Measurements from ENCODE around the gene CHST15.
A peak's percentile ranks its signal among the peaks of the same experiment; 100 is the strongest.

The CHST15 gene

DNA sequence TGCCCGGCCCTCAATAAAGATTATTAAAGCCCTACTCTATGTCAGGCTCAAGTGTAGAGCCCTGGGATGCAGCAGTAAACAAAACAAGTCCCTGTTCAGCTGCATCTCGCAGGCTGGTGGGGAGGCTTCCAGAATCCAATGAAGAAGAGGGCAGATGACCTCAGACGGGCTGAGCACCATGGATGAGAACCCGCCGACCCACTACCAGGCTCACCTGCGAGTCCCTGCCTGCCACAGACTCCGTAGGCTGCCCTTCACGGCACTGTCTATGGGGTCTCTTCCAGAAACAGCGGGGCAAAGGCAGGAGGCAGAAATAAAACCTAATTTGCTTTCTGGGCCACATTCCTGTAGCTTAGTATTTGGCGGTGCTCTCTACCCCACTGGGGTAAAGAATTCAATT lies 22.7 kb downstream of the CHST15 start:
- peak overlapping the region; percentile 99 for H3K27ac ChIP-seq (ENCODE audit: low read depth, low read length)
- H4K20me1 ChIP-seq (ENCODE audit: control insufficient read depth, insufficient read depth, low read depth, low read length): no peaks in the 10 kb centered on the region
- H3K27me3 ChIP-seq (ENCODE audit: control insufficient read depth, low read length): no peaks in the 10 kb centered on the region
- H3K4me1 ChIP-seq (ENCODE audit: control insufficient read depth, low read length): peaks cover 100% of the 10 kb centered on the region
- H3K4me3 ChIP-seq (ENCODE audit: low read length): peak overlapping the region; percentile 68
- peaks cover 32% of the 10 kb centered on the region for H3K36me3 ChIP-seq (ENCODE audit: control insufficient read depth, low read length)
- peak overlapping the region; percentile 87 for H3K4me2 ChIP-seq (ENCODE audit: low read length)
- peaks cover 90% of the 10 kb centered on the region for H3K79me2 ChIP-seq (ENCODE audit: control insufficient read depth, low read length)
- peaks cover 37% of the 10 kb centered on the region for H3F3A ChIP-seq (ENCODE audit: control insufficient read depth, insufficient read depth)
- H3K9me2 ChIP-seq (replicated peaks; ENCODE audit: control insufficient read depth, low read length): no peaks in the 10 kb centered on the region
- TF ChIP-seq EZH2phosphoT487 (IDR thresholded peaks at IDR 0.05; ENCODE audit: borderline replicate concordance, low read length): no peak
- TF ChIP-seq, protein P1, sequence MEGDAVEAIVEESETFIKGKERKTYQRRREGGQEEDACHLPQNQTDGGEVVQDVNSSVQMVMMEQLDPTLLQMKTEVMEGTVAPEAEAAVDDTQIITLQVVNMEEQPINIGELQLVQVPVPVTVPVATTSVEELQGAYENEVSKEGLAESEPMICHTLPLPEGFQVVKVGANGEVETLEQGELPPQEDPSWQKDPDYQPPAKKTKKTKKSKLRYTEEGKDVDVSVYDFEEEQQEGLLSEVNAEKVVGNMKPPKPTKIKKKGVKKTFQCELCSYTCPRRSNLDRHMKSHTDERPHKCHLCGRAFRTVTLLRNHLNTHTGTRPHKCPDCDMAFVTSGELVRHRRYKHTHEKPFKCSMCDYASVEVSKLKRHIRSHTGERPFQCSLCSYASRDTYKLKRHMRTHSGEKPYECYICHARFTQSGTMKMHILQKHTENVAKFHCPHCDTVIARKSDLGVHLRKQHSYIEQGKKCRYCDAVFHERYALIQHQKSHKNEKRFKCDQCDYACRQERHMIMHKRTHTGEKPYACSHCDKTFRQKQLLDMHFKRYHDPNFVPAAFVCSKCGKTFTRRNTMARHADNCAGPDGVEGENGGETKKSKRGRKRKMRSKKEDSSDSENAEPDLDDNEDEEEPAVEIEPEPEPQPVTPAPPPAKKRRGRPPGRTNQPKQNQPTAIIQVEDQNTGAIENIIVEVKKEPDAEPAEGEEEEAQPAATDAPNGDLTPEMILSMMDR (IDR thresholded peaks at IDR 0.05; ENCODE audit: low read depth, low read length, poor library complexity, severe bottlenecking): no peak
- no peaks in the 10 kb centered on the region for H3K9me3 ChIP-seq (ENCODE audit: control insufficient read depth, insufficient read depth, low read length)

DNA sequence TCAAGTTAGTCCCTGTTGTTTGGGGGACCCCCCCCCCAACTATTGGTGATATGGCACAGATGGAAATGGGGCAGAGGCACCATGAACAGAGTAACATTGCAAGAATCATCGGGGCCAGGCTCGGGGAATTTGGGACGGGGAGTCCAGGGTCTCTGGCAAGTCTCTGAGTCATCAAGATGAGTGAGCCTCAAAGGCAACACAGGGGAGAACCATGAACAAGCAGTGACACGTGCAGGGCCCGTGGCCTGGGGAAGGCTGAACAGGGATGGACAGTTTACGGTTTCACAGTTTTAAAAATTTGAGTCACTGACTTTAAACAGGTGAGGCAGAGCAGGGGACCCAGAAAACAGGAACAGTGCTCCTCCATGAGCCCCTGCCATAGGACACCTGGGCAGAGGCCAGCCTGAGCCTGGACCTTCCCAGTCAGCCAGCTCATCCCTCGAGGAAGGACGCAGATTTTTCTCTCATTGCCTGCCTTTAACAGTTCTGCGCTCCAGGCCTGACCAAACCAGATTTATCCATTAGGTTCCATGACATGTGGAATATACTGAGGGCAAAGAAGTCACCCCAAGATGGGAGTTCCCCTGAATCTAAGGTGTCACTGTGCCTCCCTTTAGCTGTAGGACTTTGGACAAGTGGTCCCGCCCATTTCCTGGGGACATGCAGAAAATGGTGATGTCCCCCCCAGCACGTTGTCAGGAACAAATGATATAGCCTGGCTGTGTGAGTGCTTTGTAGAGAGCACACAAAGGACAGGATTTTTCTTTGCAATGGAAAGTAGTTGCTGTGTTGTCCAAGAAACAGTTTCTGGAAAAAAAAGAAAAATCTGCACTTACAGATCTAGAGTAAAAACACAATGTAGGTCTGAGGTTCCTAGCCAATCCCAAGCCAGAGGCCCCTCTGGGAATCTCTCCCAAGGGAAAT lies 23.8 kb downstream of the CHST15 start:
- peaks cover 40% of the 10 kb centered on the region for H3F3A ChIP-seq (ENCODE audit: control insufficient read depth, insufficient read depth)
- H3K9me3 ChIP-seq (ENCODE audit: control insufficient read depth, insufficient read depth, low read length): no peaks in the 10 kb centered on the region
- H4K20me1 ChIP-seq (ENCODE audit: control insufficient read depth, insufficient read depth, low read depth, low read length): no peaks in the 10 kb centered on the region
- H3K4me1 ChIP-seq (ENCODE audit: control insufficient read depth, low read length): peaks cover 100% of the 10 kb centered on the region
- H3K27ac ChIP-seq (ENCODE audit: low read depth, low read length): peak overlapping the region; percentile 99
- TF ChIP-seq EZH2phosphoT487 (IDR thresholded peaks at IDR 0.05; ENCODE audit: borderline replicate concordance, low read length): no peak
- TF ChIP-seq, protein P1 (IDR thresholded peaks at IDR 0.05; ENCODE audit: low read depth, low read length, poor library complexity, severe bottlenecking): no peak
- H3K4me3 ChIP-seq (ENCODE audit: low read length): peak overlapping the region; percentile 68
- peaks cover 89% of the 10 kb centered on the region for H3K79me2 ChIP-seq (ENCODE audit: control insufficient read depth, low read length)
- no peaks in the 10 kb centered on the region for H3K9me2 ChIP-seq (replicated peaks; ENCODE audit: control insufficient read depth, low read length)
- peak overlapping the region; percentile 87 for H3K4me2 ChIP-seq (ENCODE audit: low read length)
- H3K36me3 ChIP-seq (ENCODE audit: control insufficient read depth, low read length): peaks cover 27% of the 10 kb centered on the region
- H3K27me3 ChIP-seq (ENCODE audit: control insufficient read depth, low read length): no peaks in the 10 kb centered on the region

DNA sequence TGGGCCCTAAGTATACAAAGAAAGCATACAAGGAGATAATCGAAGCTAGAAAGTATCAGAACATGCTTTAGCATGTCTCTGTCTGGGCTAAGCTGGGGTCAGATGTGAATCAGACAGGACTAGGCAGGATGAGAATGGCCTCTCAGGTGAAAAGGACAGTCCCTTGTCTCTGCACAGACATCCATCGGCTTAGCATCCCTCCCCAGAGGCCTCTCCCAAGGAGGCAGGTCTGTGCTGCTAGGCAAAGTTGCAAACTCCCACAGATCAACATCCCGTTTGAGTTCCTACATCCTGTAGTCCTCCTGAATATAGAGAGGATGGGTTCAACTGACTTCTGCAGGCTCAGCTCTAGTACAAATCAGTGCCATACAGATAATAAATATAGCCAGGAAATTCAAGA lies 24.5 kb downstream of the CHST15 start:
- H3K4me3 ChIP-seq (ENCODE audit: low read length): peak overlapping the region; percentile 68
- peaks cover 100% of the 10 kb centered on the region for H3K4me1 ChIP-seq (ENCODE audit: control insufficient read depth, low read length)
- no peaks in the 10 kb centered on the region for H3K9me2 ChIP-seq (replicated peaks; ENCODE audit: control insufficient read depth, low read length)
- no peaks in the 10 kb centered on the region for H3K27me3 ChIP-seq (ENCODE audit: control insufficient read depth, low read length)
- H4K20me1 ChIP-seq (ENCODE audit: control insufficient read depth, insufficient read depth, low read depth, low read length): no peaks in the 10 kb centered on the region
- H3K79me2 ChIP-seq (ENCODE audit: control insufficient read depth, low read length): peaks cover 85% of the 10 kb centered on the region
- H3K36me3 ChIP-seq (ENCODE audit: control insufficient read depth, low read length): peaks cover 27% of the 10 kb centered on the region
- H3K9me3 ChIP-seq (ENCODE audit: control insufficient read depth, insufficient read depth, low read length): no peaks in the 10 kb centered on the region
- H3K27ac ChIP-seq (ENCODE audit: low read depth, low read length): peak overlapping the region; percentile 99
- H3F3A ChIP-seq (ENCODE audit: control insufficient read depth, insufficient read depth): peaks cover 45% of the 10 kb centered on the region
- TF ChIP-seq, protein P1 (IDR thresholded peaks at IDR 0.05; ENCODE audit: low read depth, low read length, poor library complexity, severe bottlenecking): no peak
- no peak for TF ChIP-seq EZH2phosphoT487 (IDR thresholded peaks at IDR 0.05; ENCODE audit: borderline replicate concordance, low read length)
- H3K4me2 ChIP-seq (ENCODE audit: low read length): peak overlapping the region; percentile 87
